ENCODE measurements around the gene PLCB3. TPM values are rescaled to one million over a fixed set of nuclear protein-coding genes. Genes with fewer than 3 reads are reported as not detected.
A peak's percentile ranks its signal among the peaks of the same experiment; 100 is the strongest.

The PLCB3 gene
- total RNA-seq, 1 donor, result 25.3 TPM

- no peaks in the 10 kb centered on the region for H3K27me3 ChIP-seq (ENCODE audit: insufficient read depth, low read length)
Observed at GRCh38 chr11:64250415-64251015, 815 bp upstream of the PLCB3 start.

GRCh38 chr11:64251753-64252002, 348 bp downstream of the PLCB3 start:
- Histone ChIP-seq H2AFZ (ENCODE audit: low read length) (peak overlapping the region; percentile 63), H3K4me2 (ENCODE audit: insufficient read depth, low read length) (peak overlapping the region; percentile 98), H3K4me1 (ENCODE audit: insufficient read depth, low read length) (peaks cover 11% of the 10 kb centered on the region), H3K4me3 (ENCODE audit: insufficient read depth, low read length) (peak overlapping the region; percentile 91), H3K79me2 (ENCODE audit: insufficient read depth, low read length) (peaks cover 30% of the 10 kb centered on the region), H4K20me1 (ENCODE audit: insufficient read depth, low read length) (no peaks in the 10 kb centered on the region), H3K9me3 (ENCODE audit: low read depth, low read length) (no peaks in the 10 kb centered on the region), H3K36me3 (ENCODE audit: insufficient read depth, low read length) (peaks cover 19% of the 10 kb centered on the region), H3K27me3 (ENCODE audit: insufficient read depth, low read length) (no peaks in the 10 kb centered on the region), H3K27ac (ENCODE audit: low read depth, low read length) (peak overlapping the region; percentile 58)
- TF ChIP-seq CTCF (IDR thresholded peaks at IDR 0.05; ENCODE audit: extremely low read depth, low read depth, low read length), result no peak
- no peak for DNase-seq (ENCODE audit: insufficient read length, low spot score, missing footprints)

More at GRCh38 chr11:64250415-64251015, 815 bp upstream of the PLCB3 start:
- peaks cover 37% of the 10 kb centered on the region for H3K79me2 ChIP-seq (ENCODE audit: insufficient read depth, low read length)
- H3K4me3 ChIP-seq (ENCODE audit: insufficient read depth, low read length), result peak overlapping the region; percentile 91
- peak overlapping the region; percentile 89 for H2AFZ ChIP-seq (ENCODE audit: low read length)
- TF ChIP-seq CTCF (IDR thresholded peaks at IDR 0.05; ENCODE audit: extremely low read depth, low read depth, low read length), result no peak
- H3K4me2 ChIP-seq (ENCODE audit: insufficient read depth, low read length), result peak overlapping the region; percentile 89
- H3K9me3 ChIP-seq (ENCODE audit: low read depth, low read length), result no peaks in the 10 kb centered on the region
- peaks cover 8% of the 10 kb centered on the region for H3K36me3 ChIP-seq (ENCODE audit: insufficient read depth, low read length)
- DNase-seq (ENCODE audit: insufficient read length, low spot score, missing footprints), result peak; percentile 95
- no peak overlapping the region for H3K27ac ChIP-seq (ENCODE audit: low read depth, low read length)
- H3K4me1 ChIP-seq (ENCODE audit: insufficient read depth, low read length), result peaks cover 12% of the 10 kb centered on the region
- H4K20me1 ChIP-seq (ENCODE audit: insufficient read depth, low read length), result peaks cover 4% of the 10 kb centered on the region

GRCh38 chr11:64252003-64252872, 908 bp downstream of the PLCB3 start:
- peak overlapping the region; percentile 91 for H3K4me3 ChIP-seq (ENCODE audit: insufficient read depth, low read length)
- H3K27ac ChIP-seq (ENCODE audit: low read depth, low read length), result peak overlapping the region; percentile 58
- peak; percentile 99 for DNase-seq (ENCODE audit: insufficient read length, low spot score, missing footprints)
- peaks cover 20% of the 10 kb centered on the region for H3K36me3 ChIP-seq (ENCODE audit: insufficient read depth, low read length)
- peak; percentile 61 for TF ChIP-seq CTCF (IDR thresholded peaks at IDR 0.05; ENCODE audit: extremely low read depth, low read depth, low read length)
- H3K9me3 ChIP-seq (ENCODE audit: low read depth, low read length), result no peaks in the 10 kb centered on the region
- no peaks in the 10 kb centered on the region for H3K27me3 ChIP-seq (ENCODE audit: insufficient read depth, low read length)
- H2AFZ ChIP-seq (ENCODE audit: low read length), result peak overlapping the region; percentile 63
- no peaks in the 10 kb centered on the region for H4K20me1 ChIP-seq (ENCODE audit: insufficient read depth, low read length)
- peaks cover 30% of the 10 kb centered on the region for H3K79me2 ChIP-seq (ENCODE audit: insufficient read depth, low read length)
- H3K4me2 ChIP-seq (ENCODE audit: insufficient read depth, low read length), result peak overlapping the region; percentile 98
- peaks cover 7% of the 10 kb centered on the region for H3K4me1 ChIP-seq (ENCODE audit: insufficient read depth, low read length)

- Histone ChIP-seq H3K36me3 (ENCODE audit: insufficient read depth, low read length) (peaks cover 22% of the 10 kb centered on the region), H3K9me3 (ENCODE audit: low read depth, low read length) (no peaks in the 10 kb centered on the region), H3K4me1 (ENCODE audit: insufficient read depth, low read length) (peaks cover 7% of the 10 kb centered on the region), H3K4me2 (ENCODE audit: insufficient read depth, low read length) (peak overlapping the region; percentile 98), H4K20me1 (ENCODE audit: insufficient read depth, low read length) (no peaks in the 10 kb centered on the region), H3K27ac (ENCODE audit: low read depth, low read length) (no peak overlapping the region), H3K27me3 (ENCODE audit: insufficient read depth, low read length) (no peaks in the 10 kb centered on the region), H2AFZ (ENCODE audit: low read length) (no peak overlapping the region), H3K79me2 (ENCODE audit: insufficient read depth, low read length) (peaks cover 30% of the 10 kb centered on the region), H3K4me3 (ENCODE audit: insufficient read depth, low read length) (no peak overlapping the region)
- TF ChIP-seq CTCF (IDR thresholded peaks at IDR 0.05; ENCODE audit: extremely low read depth, low read depth, low read length), result no peak
- DNase-seq (ENCODE audit: insufficient read length, low spot score, missing footprints), result peak; percentile 85
Observed at GRCh38 chr11:64253043-64253442, 1.7 kb downstream of the PLCB3 start.
